ENCODE data around the gene PMIS2. TPM values are rescaled to one million over a fixed set of nuclear protein-coding genes. Genes with fewer than 3 reads are reported as not detected.

Gene PMIS2
- total and polyA plus RNA-seq, 2 of the 8 experiments (the other 6 are each of a cell fraction or from before 2014, with no cell fraction given): not detected

DNA sequence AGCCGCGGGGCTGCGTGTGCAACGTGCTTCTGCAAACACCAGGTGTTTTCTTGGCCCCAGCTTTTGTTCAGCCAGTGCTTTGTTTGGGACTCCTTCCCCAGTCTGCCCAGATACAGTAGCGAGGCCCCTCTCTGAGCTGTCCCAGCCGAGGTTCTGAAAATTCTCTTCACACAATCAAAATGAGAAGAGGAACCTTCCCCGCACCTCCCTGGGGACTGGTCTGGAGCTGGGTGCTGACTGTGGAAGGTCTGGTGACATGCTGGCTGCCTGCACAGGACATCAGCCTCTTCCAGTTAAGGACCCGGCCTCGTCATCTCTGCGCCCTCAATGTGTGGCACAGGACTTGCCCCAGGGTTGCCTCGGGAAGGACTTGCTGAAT, 26.7 kb upstream of the PMIS2 start:
- no peak overlapping the region for H4K8ac ChIP-seq (ENCODE audit: extremely low read depth, insufficient read depth, low read length)
- ChIA-PET POLR2A (ENCODE audit: partially characterized antibody) (interaction anchor here (1.0 to 1.4 kb wide), 2 partner anchors 17 to 62 kb away, joined by 3 read pairs; no protein-coding TSS in a partner anchor), CTCF (ENCODE audit: partially characterized antibody) (interaction anchor here (1.2 to 7.7 kb wide), 6 partner anchors 10 to 279 kb away, joined by 3 to 90 read pairs (median 5); partner anchors contain the start of genes HAUS5 and PMIS2)
- no peak overlapping the region for H2AFZ ChIP-seq (ENCODE audit: low read length)
- no peak overlapping the region for H2BK15ac ChIP-seq (ENCODE audit: low read length)
- H3K9me3 ChIP-seq (ENCODE audit: insufficient read depth in 2 of 2, low read depth in 1 of 2, low read length in 1 of 2): no peaks in the 10 kb centered on the region; a peak in 1 of 4 replicates
- H3K27me3 ChIP-seq (replicated peaks in 1 of 4; ENCODE audit: control insufficient read depth in 3 of 4, extremely low read depth in 1 of 4, insufficient read depth in 3 of 4, low read length in 3 of 4): peaks cover 0 to 16% (median 12%) of the 10 kb centered on the region in 4 experiments; a peak in 5 of 7 replicates
- H4K20me1 ChIP-seq (replicated peaks in 1 of 2; ENCODE audit: control insufficient read depth in 1 of 2, insufficient read depth in 2 of 2, low read length in 2 of 2): peaks cover 7 to 8% of the 10 kb centered on the region in 2 experiments
- H3K14ac ChIP-seq (ENCODE audit: insufficient read length): no peak overlapping the region
- no peak overlapping the region for H2BK5ac ChIP-seq (ENCODE audit: low read depth, low read length)
- H3K23ac ChIP-seq (ENCODE audit: insufficient read length): no peak overlapping the region
- no peaks in the 10 kb centered on the region for H3K79me2 ChIP-seq (ENCODE audit: control insufficient read depth in 1 of 2, insufficient read depth in 2 of 2, low read length in 2 of 2)
- no peak overlapping the region for H4K91ac ChIP-seq (replicated peaks; ENCODE audit: insufficient read length, low read length)
- no peak for DNase-seq (ENCODE audit: low read depth in 1 of 2, low spot score in 2 of 2)
- no peak overlapping the region; a peak in 2 of 8 replicates for H3K4me3 ChIP-seq (ENCODE audit: extremely low read depth in 1 of 4, insufficient read depth in 2 of 4, low read depth in 3 of 4, low read length in 4 of 4)
- H2BK120ac ChIP-seq (replicated peaks; ENCODE audit: low read depth, low read length): no peak overlapping the region
- peaks cover 4% of the 10 kb centered on the region; the same call in 1 of the 2 replicates for H3K23me2 ChIP-seq (ENCODE audit: low read depth, low read length)
- H2BK20ac ChIP-seq (ENCODE audit: low read length): no peak overlapping the region
- 89% methylated on average over 11 of the region's 11 CpGs; no CpG with 5 or more reads in 1 of the 2 experiments for WGBS, 2 experiments (ENCODE audit: extremely low coverage in 1 of 2, insufficient coverage in 1 of 2, insufficient read length in 1 of 2, insufficient replicate concordance in 2 of 2, low coverage in 1 of 2, low lambda C conversion rate in 2 of 2, missing lambda C conversion rate in 1 of 2)
- H3K4ac ChIP-seq (replicated peaks; ENCODE audit: insufficient read length, low read depth, low read length): no peak overlapping the region
- FAIRE-seq: no peak
- no peaks in the 10 kb centered on the region for H3K79me1 ChIP-seq (ENCODE audit: low read depth, low read length)
- TF ChIP-seq BACH1 (IDR thresholded peaks at IDR 0.05; ENCODE audit: low read length): no peak
- TF ChIP-seq ATF3 (IDR thresholded peaks at IDR 0.05; ENCODE audit: insufficient read depth, low read depth, low read length): no peak
- TF ChIP-seq CREB1 (IDR thresholded peaks at IDR 0.05): no peak
- TF ChIP-seq RAD21 (IDR thresholded peaks at IDR 0.05 in 1 of 2, conservative IDR thresholded peaks at IDR 0.05 in 1 of 2; ENCODE audit: low read depth in 2 of 2, low read length in 2 of 2): no peak
- TF ChIP-seq NRF1 (IDR thresholded peaks at IDR 0.05; ENCODE audit: low read depth, low read length): no peak
- TF ChIP-seq KDM4A (IDR thresholded peaks at IDR 0.05; ENCODE audit: low read depth, low read length, severe bottlenecking): no peak
- TF ChIP-seq EGR1 (IDR thresholded peaks at IDR 0.05; ENCODE audit: borderline replicate concordance, low read depth, low read length): no peak
- no peak for TF ChIP-seq BRCA1 (IDR thresholded peaks at IDR 0.05; ENCODE audit: low read depth, low read length)
- no peak for TF ChIP-seq MAFK (IDR thresholded peaks at IDR 0.05; ENCODE audit: low read depth, low read length)
- no peak for TF ChIP-seq TCF12 (IDR thresholded peaks at IDR 0.05; ENCODE audit: low read depth, low read length)
- H3K4me1 ChIP-seq (replicated peaks in 1 of 4; ENCODE audit: control insufficient read depth in 3 of 4, insufficient read depth in 4 of 4, low read length in 3 of 4): peaks cover 0 to 6% (median 4%) of the 10 kb centered on the region in 4 experiments; a peak in 3 of 7 replicates
- H4K5ac ChIP-seq (ENCODE audit: insufficient read length, low read depth, low read length): no peak overlapping the region
- no peak overlapping the region for H3K18ac ChIP-seq (ENCODE audit: extremely low read depth, low read length)
- H3K36me3 ChIP-seq (ENCODE audit: control insufficient read depth in 2 of 4, insufficient read depth in 4 of 4, low read length in 3 of 4): no peaks in the 10 kb centered on the region
- no peak overlapping the region for H3K9ac ChIP-seq (replicated peaks in 1 of 4; ENCODE audit: extremely low read depth in 1 of 4, low read depth in 3 of 4, low read length in 3 of 4)
- H3K27ac ChIP-seq (ENCODE audit: low read depth, low read length): no peak overlapping the region
- H2AK5ac ChIP-seq (ENCODE audit: low read depth, low read length): no peak overlapping the region
- no peak overlapping the region for H3K56ac ChIP-seq (replicated peaks; ENCODE audit: insufficient read length, low read depth, low read length)
- H3K4me2 ChIP-seq (ENCODE audit: insufficient read depth in 1 of 2, low read depth in 2 of 2, low read length in 2 of 2): no peak overlapping the region; a peak in 1 of 4 replicates
- H2BK12ac ChIP-seq (ENCODE audit: low read depth, low read length): no peak overlapping the region
